GM12878 (cell line): ENCODE results near the gene POU2AF1. TPM values are rescaled to one million over a fixed set of nuclear protein-coding genes. Genes with fewer than 3 reads are reported as not detected.

Experiments used
- BACH1 ChIP-seq: fragments of 450-650 bp; IDR thresholded peaks from 2 replicates; pipeline ENCODE4 v1.6.1; 2017; ENCODE audit warnings: mild to moderate bottlenecking, borderline replicate concordance
- CBX3 ChIP-seq: fragments of 200-600 bp; sonication (generic); IDR thresholded peaks from 2 replicates; pipeline ENCODE4 v1.6.1; 2016; ENCODE audit warnings: low read depth, borderline replicate concordance
- CREB1 ChIP-seq: IDR thresholded peaks from 2 replicates; pipeline ENCODE4 v1.6.1; 2012; ENCODE audit warnings: low read depth, mild to moderate bottlenecking, inconsistent platforms
- E2F8 ChIP-seq: fragments of 450-650 bp; IDR thresholded peaks from 2 replicates; pipeline ENCODE4 v1.6.1; 2018; ENCODE audit warnings: mild to moderate bottlenecking, low read depth, moderate library complexity; ENCODE audit not compliant: partially characterized antibody
- EGR1 ChIP-seq, 2 experiments: IDR thresholded peaks; 1 replicate in 1 of 2; 2 replicates in 1 of 2; pipeline ENCODE4 v1.6.1; 2011 to 2012; ENCODE audit warnings: low read depth in 2 of 2, low read length in 2 of 2, borderline replicate concordance in 1 of 2, mild to moderate bottlenecking in 1 of 2, moderate library complexity in 1 of 2
- FOS ChIP-seq: IDR thresholded peaks from 3 replicates; pipeline ENCODE4 v1.6.1; 2011; ENCODE audit warnings: borderline replicate concordance; ENCODE audit not compliant: insufficient read length; ENCODE audit errors: extremely low read depth
- HDAC6 ChIP-seq: fragments of 200-600 bp; sonication (generic); IDR thresholded peaks from one replicate; pipeline ENCODE4 v1.8.0; 2017; ENCODE audit warnings: antibody characterized with exemption; ENCODE audit not compliant: unreplicated experiment
- KLF5 ChIP-seq: fragments of 450-650 bp; IDR thresholded peaks from 2 replicates; pipeline ENCODE4 v1.6.1; 2014; ENCODE audit warnings: mild to moderate bottlenecking; ENCODE audit not compliant: partially characterized antibody
- LARP7 ChIP-seq: fragments of 450-650 bp; IDR thresholded peaks from 2 replicates; pipeline ENCODE4 v1.6.1; 2017; ENCODE audit warnings: mild to moderate bottlenecking
- MEF2A ChIP-seq: IDR thresholded peaks from 2 replicates; pipeline ENCODE4 v1.6.1; 2011; ENCODE audit warnings: low read depth, mild to moderate bottlenecking, low read length, moderate library complexity; ENCODE audit not compliant: insufficient read depth
- NKRF ChIP-seq: fragments of 450-650 bp; conservative IDR thresholded peaks from 2 replicates; pipeline ENCODE4 v1.6.1; 2017; ENCODE audit warnings: mild to moderate bottlenecking, moderate library complexity
- PAX8 ChIP-seq: fragments of 450-650 bp; IDR thresholded peaks from 2 replicates; pipeline ENCODE4 v1.6.1; 2017; ENCODE audit warnings: mild to moderate bottlenecking, moderate library complexity
- POLR2AphosphoS5 ChIP-seq: IDR thresholded peaks from 2 replicates; pipeline ENCODE4 v1.6.1; 2011; ENCODE audit warnings: mild to moderate bottlenecking, low read length, inconsistent platforms
- RBBP5 ChIP-seq: fragments of 200-600 bp; sonication (generic); conservative IDR thresholded peaks from 2 replicates; pipeline ENCODE4 v1.6.1; 2016
- RUNX3 ChIP-seq: IDR thresholded peaks from 2 replicates; pipeline ENCODE4 v1.6.1; 2012; ENCODE audit warnings: low read length, inconsistent platforms
- SUZ12 ChIP-seq: fragments of 200-600 bp; sonication (generic); IDR thresholded peaks from one replicate; pipeline ENCODE4 v1.6.1; 2018; ENCODE audit warnings: antibody characterized with exemption, mild to moderate bottlenecking; ENCODE audit not compliant: unreplicated experiment
- TCF3 ChIP-seq: IDR thresholded peaks from 2 replicates; pipeline ENCODE4 v1.6.1; 2012; ENCODE audit warnings: low read depth, mild to moderate bottlenecking, low read length, borderline replicate concordance; ENCODE audit not compliant: insufficient read depth
- polyA plus RNA-seq, 11 experiments: library from polyadenylated mRNA; depleted of rRNA in 4 of 11; unstranded in 6 of 11; stranded (reverse) in 5 of 11; fragments of >200 nt; fragmentation: Nextera tagmentation in 4 of 11; fragmentation: Illumina TruSeq in 1 of 11; extraction: Ambion mirVana in 4 of 11; extraction: Trizol in 1 of 11; gene quantifications; 1 replicate in 1 of 11; 2 replicates in 10 of 11; pipeline versions ENCODE4 v1.2.1 to v1.2.3, GENCODE V29; 2011 to 2016; ENCODE audit warnings: inconsistent platforms in 2 of 11, missing spikeins in 2 of 11, low read depth in 1 of 11
- total RNA-seq, 4 experiments: library from RNA; depleted of rRNA in 3 of 4; stranded (reverse); fragments of >200 nt in 3 of 4; fragmentation: Illumina TruSeq in 1 of 4; extraction: Trizol in 1 of 4; gene quantifications; 2 replicates each; pipeline versions ENCODE4 v1.2.1 to v1.2.3, GENCODE V29; 2013 to 2021
- TF ChIP-seq, protein P1 (sequence below): fragments of 450-650 bp; IDR thresholded peaks from 2 replicates; pipeline ENCODE4 v1.6.1; 2017; ENCODE audit warnings: borderline replicate concordance
- TF ChIP-seq, protein P2 (sequence below): fragments of 450-650 bp; IDR thresholded peaks from 2 replicates; pipeline ENCODE4 v1.6.1; 2016; ENCODE audit warnings: mild to moderate bottlenecking, moderate library complexity, borderline replicate concordance

Gene POU2AF1
- total and polyA plus RNA-seq, 10 of the 15 experiments (the other 5 are each of a cell fraction or from before 2014, with no cell fraction given): 13.1 to 169 (median 75.5) TPM

DNA sequence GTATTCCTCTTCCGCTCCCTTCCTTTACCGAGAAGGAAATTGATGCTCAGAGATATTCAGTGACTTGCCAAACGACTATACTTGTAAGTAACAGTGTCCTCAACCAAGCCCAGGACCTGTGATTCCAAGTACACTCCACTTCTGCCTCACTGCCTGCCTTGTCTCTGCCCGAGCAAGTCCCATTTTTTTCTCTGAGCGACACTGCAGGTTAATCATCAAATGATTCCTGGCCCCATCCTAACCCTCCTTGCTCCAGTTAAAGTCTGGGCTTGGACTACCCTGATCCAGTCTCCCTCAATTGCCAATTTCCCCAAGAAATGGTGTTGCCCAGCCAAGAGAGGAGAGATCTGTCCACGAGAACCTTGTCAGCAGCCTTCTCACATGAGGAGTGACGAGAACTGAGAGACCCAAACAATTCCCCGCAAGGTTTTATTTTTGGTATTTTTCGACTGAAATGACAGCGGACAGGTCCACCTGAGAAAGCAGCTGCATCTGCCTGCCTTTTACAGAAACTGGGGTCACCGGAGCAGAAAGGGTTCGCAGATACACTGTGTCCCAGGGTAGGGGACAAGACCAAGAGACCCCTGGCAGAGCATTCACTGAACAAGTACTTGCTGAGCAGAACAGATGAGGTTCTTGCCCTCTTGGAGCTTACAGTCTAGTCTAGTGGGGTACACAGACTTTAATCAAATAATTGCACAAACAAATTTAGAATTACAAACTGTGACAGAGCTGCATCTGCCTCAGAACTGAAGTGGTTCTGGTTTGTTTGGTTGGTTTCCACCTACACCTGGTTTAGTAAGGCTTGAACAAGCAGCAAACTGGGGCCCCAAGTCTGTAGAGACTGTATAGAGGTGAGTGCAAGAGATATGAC, 11.4 kb downstream of the POU2AF1 start (continued):
- TF ChIP-seq NKRF: no peak
- no peak for TF ChIP-seq KLF5
- 0 out of 2 replicates have a peak, but pooled peaks have one; percentile 10 for TF ChIP-seq BACH1
- no peak for TF ChIP-seq LARP7
- TF ChIP-seq RBBP5: no peak
- TF ChIP-seq CREB1: peak; percentile 49; the same call in 1 of the 2 replicates
- TF ChIP-seq POLR2AphosphoS5: peak; percentile 62; the same call in 1 of the 2 replicates
- TF ChIP-seq, protein P1, sequence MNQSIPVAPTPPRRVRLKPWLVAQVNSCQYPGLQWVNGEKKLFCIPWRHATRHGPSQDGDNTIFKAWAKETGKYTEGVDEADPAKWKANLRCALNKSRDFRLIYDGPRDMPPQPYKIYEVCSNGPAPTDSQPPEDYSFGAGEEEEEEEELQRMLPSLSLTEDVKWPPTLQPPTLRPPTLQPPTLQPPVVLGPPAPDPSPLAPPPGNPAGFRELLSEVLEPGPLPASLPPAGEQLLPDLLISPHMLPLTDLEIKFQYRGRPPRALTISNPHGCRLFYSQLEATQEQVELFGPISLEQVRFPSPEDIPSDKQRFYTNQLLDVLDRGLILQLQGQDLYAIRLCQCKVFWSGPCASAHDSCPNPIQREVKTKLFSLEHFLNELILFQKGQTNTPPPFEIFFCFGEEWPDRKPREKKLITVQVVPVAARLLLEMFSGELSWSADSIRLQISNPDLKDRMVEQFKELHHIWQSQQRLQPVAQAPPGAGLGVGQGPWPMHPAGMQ: no peak
- no peak for TF ChIP-seq SUZ12
- TF ChIP-seq MEF2A: peak; percentile 94
- TF ChIP-seq, protein P2, sequence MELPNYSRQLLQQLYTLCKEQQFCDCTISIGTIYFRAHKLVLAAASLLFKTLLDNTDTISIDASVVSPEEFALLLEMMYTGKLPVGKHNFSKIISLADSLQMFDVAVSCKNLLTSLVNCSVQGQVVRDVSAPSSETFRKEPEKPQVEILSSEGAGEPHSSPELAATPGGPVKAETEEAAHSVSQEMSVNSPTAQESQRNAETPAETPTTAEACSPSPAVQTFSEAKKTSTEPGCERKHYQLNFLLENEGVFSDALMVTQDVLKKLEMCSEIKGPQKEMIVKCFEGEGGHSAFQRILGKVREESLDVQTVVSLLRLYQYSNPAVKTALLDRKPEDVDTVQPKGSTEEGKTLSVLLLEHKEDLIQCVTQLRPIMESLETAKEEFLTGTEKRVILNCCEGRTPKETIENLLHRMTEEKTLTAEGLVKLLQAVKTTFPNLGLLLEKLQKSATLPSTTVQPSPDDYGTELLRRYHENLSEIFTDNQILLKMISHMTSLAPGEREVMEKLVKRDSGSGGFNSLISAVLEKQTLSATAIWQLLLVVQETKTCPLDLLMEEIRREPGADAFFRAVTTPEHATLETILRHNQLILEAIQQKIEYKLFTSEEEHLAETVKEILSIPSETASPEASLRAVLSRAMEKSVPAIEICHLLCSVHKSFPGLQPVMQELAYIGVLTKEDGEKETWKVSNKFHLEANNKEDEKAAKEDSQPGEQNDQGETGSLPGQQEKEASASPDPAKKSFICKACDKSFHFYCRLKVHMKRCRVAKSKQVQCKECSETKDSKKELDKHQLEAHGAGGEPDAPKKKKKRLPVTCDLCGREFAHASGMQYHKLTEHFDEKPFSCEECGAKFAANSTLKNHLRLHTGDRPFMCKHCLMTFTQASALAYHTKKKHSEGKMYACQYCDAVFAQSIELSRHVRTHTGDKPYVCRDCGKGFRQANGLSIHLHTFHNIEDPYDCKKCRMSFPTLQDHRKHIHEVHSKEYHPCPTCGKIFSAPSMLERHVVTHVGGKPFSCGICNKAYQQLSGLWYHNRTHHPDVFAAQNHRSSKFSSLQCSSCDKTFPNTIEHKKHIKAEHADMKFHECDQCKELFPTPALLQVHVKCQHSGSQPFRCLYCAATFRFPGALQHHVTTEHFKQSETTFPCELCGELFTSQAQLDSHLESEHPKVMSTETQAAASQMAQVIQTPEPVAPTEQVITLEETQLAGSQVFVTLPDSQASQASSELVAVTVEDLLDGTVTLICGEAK: 0 out of 2 replicates have a peak, but pooled peaks have one; percentile 22
- no peak for TF ChIP-seq PAX8
- TF ChIP-seq TCF3: peak; percentile 95
- no peak for TF ChIP-seq E2F8
- no peak for TF ChIP-seq FOS
- TF ChIP-seq RUNX3: peak; percentile 83
- no peak for TF ChIP-seq EGR1 (IDR thresholded peaks at IDR 0.05; ENCODE audit: borderline replicate concordance in 1 of 2, low read depth in 2 of 2, low read length in 2 of 2)
- TF ChIP-seq CBX3: no peak
- TF ChIP-seq HDAC6: peak; percentile 20
